Frontal cortex (tissue), 4 donors: Measurements from ENCODE around the gene TBC1D22A. TPM values are rescaled to one million over a fixed set of nuclear protein-coding genes. Genes with fewer than 3 reads are reported as not detected.

ENCODE experiments used
- DNase-seq, 2 donors: peaks; one replicate each; pipeline ENCODE4 v3.0.0; 2012; ENCODE audit warnings: low spot score in 2 of 2
- FAIRE-seq: peaks from 2 replicates; lab custom pipeline; 2012; peaks lifted over from hg19 to GRCh38; lab: Jason Lieb, UNC
- total RNA-seq: library from RNA; depleted of rRNA; stranded (reverse); fragments of >200 nt; gene quantifications from one replicate; pipeline ENCODE4 v1.2.3, GENCODE V29; 2014
- donor health status: control.
- donor health status: control.
- donor health status: control.

The TBC1D22A gene
- total RNA-seq, 1 donor from 2014 or later: 5.3 TPM

DNA sequence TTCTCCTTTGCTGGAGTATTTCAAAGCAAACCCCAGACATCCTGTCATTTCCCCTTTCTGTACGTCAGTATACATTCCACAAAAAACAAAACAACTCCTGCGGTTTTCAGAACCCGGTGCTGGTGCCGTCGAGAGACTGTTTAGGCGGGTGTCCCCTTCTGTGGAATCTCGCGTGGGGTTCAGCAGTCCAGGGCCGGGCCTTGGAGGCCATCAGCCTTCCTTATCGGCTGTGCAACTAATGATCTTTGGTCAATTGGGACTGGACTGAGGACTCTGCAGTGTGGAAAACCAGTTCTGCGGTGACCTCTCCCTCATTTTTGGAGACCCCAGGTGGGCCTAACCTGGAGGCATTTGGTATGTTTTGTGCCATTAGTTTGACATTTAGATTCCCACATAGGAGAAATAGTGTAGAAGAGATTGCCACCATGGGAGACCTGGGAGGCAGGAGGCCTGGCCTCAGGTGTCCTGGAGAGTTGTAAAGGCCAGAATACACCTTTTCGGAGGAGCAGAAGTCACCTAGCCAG, 84.4 kb downstream of the TBC1D22A start:
- DNase-seq: no peak
- no peak for FAIRE-seq

DNA sequence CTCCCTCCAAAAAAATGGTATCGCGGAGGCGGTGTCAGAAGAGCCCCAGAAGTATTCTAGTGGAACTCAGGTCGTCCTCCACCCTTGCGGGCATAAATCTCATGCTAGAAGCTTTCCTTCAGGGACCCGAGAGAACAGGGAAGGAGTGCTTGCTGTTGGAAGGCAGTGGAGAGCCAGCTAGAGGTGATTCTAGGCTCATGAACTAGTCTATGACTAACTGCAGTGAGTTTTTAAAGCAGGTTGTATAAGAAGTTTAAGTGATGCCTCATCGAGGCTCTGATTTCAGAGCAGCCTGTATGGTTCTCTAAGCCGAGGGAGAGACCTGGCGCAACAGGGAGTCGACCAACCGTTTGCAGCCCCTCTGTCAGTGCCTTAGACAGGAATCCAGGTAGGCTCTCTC, 85.7 kb downstream of the TBC1D22A start:
- FAIRE-seq: no peak
- no peak for DNase-seq

DNA sequence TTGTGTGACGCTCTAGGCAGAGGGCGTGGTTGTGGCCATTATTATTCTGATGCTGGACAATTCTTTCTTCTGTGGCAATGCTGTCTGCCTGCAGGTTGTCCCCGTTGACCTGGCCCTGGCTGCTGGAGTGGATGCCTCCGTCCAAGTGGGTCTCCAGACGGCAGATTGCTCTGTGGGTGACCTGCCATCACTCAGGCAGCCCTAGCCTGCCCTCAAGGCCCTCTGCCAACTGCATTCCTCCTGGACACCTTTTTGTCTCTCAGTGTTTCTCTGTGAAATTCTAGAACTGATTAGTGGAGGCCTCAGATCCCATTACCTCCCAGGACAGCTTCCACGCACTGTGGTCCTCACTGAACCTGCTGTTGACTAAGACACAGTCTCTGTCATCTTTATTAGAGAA, 86.7 kb downstream of the TBC1D22A start:
- no peak for DNase-seq
- no peak for FAIRE-seq

DNA sequence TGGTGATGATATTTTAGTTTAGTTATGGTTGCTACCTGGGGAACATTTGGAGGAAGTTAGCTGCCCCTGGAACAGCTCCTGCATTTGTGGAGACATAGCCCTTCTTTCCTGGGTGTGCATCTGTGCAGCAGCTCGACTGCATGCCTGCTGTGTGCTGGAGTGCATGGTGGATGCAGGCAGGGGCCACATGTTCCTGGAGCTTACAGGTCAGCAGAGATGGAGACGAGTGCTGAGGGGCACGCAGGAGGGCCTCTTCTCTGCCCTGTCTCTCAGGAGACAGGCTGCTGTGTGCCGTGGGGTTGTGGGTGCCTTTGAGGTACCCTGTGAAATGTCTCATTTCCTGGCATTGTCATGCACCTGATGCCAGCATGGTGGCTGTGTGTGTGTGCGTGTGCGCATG, 87.5 kb downstream of the TBC1D22A start:
- FAIRE-seq (no peak), DNase-seq (no peak)

DNA sequence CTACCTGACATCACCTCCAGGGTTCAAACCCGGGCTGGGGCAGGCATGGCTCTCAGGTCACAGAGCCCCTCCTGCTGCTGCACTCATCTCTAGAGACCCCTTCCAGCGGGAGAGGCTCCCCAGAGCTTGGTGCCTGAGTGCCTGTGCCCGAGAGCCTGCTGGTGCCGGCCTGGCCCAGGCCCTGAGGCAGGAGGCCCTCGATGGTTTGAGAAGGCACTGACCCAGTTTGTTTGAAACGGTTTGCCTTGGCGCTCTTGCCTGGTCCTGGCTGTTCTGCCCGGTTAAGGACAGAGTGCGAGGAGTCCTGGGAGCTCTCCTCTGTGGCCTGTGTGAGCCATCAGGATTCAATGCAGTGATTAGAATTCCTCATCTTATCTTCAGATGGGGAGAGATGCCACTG, 88.9 kb downstream of the TBC1D22A start:
- no peak for FAIRE-seq
- DNase-seq: no peak

DNA sequence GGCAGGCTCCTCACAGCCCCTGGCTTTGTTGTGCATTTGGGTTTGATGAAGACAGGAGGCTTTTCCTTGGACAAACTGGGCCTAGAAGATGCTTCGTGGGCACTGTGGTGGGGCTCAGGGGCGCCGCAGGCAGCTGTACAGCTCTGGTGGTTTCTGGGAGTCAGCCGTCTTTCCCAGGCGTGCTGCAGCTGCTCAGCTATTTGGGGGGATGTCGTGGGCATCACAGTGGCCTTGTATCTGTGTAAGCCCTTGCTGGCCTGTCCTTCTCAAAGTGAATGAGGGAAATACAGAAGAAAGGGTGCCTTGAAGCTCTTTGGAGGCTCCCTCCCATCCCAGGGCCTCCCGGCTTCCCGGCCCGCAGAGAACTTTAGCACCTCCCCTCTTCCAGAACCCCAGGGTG, 89.5 kb downstream of the TBC1D22A start:
- no peak for FAIRE-seq
- DNase-seq: no peak

DNA sequence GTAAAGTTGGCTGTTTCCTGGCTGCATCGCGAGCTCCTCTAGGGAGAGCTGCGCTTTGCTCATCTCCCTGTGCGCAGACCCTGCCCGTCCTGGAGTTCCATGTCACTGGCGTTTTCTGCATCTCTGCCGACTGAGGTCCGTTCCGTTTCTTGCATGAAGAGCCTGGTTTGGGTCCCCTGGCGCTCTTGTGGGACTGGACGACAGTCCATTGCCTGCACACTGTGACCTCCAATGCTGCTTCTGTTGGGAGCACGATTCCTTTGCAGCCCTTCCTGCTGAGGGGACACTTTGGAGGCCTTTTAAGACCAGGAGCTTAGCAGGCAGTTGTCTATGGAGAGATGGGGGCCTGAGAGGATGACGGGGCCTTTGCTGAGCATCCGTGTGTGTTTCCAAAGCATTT, 90.3 kb downstream of the TBC1D22A start:
- DNase-seq (no peak), FAIRE-seq (no peak)

DNA sequence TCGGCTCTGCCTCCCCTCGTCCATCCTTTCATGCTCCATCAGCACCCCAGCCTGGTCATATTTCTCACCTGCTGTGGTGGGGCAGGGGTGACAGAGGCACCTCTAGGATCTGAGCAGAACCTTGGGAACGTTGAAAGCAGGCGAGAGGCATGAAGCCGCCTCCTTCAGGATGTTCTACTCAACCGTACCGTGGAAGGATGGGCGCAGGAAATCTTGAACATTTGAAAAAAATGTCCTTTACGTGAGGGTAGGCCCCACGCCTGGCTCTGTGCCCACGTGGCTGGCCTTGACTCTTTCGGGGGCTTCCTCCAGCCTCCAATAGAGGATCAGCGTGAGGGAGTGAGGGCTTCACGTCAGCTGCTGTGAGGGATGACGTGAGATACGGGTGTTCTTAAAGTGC, 90.7 kb downstream of the TBC1D22A start:
- FAIRE-seq (no peak), DNase-seq (no peak)

DNA sequence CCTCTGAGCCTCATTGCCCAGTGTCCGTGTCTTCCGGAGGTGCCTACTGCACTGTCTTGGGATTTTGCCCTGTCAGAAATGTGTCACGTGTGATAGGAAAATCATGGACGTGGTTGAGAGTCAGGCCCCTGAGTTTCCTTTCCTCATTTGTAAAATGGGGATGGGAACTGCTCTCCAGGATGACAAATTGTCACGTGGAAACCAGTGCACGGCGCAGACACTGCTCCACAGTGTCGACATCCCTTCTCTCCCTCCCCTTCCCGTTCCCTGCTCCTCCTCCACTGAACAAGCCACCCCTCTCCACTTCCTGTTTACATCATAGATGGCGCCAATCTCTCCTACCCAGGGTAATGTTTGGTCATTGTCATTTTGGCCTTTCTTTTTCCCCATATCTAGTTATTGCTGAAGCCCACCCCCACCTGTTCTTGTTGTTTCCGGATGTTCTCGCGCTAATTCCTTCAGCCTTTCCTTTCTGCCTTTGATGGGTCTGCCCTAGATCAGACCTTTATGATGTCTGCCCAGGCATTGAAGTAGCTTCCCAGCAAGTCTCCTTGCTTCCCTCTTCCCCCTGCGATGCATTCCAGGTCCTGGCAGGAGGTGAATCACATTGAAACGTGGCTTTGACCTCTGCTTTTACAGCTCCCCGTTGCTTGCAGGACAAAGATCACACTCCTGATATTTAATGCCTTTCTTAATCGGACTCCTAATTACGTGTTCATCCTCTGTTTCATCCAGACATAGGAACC, 91.8 kb downstream of the TBC1D22A start:
- peak in 1 of 2 donors; percentile 40 for DNase-seq
- FAIRE-seq: no peak

DNA sequence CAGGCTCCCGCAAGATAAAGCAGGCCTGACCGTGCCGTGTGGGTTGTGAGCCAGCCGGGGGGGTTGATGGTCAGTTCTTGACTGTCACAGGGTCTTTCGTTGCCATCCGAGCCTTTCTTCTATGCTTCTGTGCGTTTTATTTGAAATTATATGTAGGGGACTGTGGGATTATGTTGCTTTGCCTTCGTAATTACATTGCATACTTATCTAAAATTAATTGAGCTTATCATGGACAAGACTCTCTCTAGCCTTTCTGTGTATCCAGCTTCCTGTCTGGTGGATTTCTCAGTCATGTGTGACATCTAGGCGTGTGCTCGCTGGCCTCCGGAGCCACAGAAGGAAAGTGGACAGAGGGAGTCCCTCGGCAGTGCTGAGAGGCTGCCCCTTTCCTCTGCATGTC, 93.2 kb downstream of the TBC1D22A start:
- FAIRE-seq (no peak), DNase-seq (no peak)

DNA sequence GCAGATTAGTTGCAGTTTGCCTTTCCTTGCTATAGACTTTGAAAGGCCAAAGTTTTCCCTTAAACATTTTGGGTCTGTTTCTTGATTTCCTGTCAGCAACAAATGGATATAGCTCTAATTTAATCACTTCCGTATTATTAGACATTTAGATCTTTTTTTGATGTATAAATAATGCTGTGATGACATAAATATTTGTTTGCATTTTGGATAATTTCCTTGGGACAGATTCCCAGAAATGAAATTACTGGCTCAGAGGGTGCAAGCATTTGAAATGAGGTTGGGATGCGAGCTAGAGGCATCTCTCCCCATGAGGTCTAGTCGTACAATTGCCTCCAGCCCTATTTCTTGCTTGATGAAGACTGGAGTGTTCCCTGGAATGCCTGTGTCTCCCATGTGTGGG, 94.2 kb downstream of the TBC1D22A start:
- no peak for FAIRE-seq
- no peak for DNase-seq

DNA sequence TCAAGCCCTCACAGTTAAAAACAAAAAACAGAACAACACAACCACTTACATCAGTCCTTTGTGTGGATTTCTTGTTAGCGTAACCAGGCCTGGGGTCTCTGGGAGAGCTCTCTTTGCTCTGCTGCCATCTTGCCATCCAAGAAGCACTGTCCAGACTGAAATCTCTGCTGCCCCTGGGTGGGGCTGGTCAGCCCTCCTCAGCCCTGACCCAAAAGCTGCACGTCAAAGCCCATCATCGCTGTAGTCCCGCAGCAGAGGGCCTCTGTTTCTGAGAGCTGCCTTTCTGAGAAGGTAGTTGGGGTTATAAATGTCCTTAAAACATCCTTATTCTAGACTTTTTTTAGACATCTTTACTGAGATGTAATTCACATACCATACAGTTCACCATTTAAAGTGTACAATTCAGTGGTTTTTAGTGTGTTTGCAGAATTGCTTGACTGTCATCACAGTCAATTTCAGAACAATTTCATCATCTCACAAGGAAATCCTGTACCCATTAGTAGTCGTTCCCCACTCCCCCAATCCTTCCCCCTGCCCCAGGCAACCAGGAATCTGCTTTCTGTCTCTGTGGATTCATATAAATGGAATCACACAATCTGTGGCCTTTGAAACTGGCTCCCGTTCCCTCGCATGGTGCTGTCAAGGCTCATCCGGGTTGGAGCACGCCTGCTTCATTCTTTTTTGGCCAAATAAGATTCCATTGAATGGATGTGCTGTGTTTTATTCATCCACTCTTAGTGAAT, 94.9 kb downstream of the TBC1D22A start:
- FAIRE-seq (no peak), DNase-seq (no peak)

DNA sequence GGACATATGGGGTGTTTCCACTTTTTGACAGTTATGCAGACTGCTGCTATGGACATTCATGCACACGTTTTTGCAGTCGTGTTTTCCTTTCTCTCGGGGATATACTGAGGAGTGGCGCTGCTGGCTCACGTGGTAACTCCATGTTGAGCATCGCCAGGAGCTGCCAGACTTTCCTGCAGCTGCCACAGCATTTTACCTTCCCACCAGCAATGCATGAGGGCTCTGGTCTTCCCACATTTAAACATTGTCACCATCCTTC, 95.4 kb downstream of the TBC1D22A start:
- FAIRE-seq: no peak
- DNase-seq: no peak

DNA sequence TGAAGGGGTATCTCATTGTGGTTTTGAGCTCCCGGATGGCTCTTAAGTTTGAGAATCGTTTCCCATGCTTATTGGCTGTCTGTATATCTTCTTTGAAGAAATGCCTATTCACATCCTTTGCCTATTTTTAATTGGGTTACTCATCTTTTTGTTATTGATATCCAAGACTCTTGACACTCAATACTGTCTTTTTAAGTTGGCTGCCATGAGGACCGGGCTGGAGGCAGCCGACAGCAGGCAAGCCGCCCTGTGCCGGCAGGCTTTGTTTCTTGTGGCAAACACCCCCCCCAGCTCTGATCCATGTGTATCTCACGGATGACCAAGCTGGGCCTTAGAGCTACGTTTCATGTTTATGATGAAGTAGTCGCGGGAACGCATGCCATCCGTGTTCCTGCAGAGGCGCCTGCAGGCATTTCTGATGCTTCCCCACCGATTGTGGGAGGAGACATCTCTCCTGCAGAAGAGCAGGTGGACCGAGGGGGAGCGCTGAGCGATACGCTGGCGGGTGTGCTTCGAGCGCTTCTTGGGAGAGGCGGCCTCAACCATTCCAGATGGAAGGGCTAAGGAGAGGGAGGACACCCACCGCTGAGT, 95.8 kb downstream of the TBC1D22A start:
- FAIRE-seq (no peak), DNase-seq (no peak)

DNA sequence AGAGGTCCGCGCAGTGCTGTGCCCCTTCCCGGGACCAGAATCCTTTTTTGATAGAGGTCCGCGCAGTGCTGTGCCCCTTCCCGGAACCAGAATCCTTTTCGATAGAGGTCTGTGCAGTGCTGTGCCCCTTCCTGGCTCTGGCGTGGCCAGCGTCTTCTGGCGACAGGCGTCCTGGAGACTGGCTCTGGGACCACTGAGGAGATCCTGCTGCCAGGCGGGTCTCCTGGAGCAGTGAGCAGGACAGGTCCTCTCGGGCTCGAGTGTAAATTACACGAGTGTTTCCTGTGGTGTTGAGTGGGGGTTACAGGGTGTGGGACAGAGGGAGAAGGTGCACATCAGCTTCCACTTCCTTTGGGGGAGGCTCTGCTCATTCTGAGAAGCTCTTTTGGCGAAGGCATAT, 98.1 kb downstream of the TBC1D22A start:
- DNase-seq: no peak
- no peak for FAIRE-seq

DNA sequence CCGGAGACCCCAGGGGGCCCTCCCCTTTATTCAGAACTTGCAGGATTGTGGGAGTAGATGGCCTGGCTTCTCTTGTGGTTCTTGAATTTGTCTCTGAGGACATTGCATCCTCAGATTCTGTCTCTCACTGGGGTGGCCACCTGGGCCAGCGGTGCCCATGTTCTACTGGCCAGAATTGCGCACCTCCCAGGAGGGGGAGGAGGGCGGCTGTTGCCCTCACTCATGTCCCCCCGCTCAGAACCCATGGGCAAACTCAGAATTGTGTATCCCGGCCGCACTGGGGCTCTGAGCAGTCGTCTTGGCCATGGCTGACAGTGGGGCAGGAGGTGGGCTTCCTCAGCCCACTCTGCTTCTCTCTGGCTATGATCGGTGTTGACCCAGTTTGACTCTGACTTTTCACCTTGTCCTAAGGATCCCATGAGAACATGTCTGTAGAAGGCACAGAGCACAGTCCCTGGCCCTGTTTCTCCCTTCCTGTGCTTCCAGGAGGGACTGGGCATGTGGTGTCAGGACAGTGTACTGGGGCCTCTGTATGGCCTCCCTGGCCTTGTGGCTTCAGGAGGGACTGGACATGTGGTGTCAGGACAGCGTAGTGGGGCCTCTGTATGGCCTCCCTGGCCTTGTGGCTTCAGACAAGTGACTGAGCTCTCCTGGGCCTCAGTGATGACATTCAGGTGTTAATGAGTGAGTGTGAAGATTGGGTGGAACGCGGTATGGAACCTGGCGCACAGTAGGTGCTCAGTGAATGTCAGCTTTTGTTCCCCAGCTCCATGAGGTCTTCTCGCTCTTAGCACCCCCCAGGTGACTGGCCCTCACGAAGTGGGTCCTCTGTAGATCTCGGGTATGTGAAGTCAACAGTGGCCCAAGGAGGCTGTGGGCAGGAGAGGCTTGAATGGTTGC, 99.3 kb downstream of the TBC1D22A start:
- FAIRE-seq (no peak), DNase-seq (no peak)

DNA sequence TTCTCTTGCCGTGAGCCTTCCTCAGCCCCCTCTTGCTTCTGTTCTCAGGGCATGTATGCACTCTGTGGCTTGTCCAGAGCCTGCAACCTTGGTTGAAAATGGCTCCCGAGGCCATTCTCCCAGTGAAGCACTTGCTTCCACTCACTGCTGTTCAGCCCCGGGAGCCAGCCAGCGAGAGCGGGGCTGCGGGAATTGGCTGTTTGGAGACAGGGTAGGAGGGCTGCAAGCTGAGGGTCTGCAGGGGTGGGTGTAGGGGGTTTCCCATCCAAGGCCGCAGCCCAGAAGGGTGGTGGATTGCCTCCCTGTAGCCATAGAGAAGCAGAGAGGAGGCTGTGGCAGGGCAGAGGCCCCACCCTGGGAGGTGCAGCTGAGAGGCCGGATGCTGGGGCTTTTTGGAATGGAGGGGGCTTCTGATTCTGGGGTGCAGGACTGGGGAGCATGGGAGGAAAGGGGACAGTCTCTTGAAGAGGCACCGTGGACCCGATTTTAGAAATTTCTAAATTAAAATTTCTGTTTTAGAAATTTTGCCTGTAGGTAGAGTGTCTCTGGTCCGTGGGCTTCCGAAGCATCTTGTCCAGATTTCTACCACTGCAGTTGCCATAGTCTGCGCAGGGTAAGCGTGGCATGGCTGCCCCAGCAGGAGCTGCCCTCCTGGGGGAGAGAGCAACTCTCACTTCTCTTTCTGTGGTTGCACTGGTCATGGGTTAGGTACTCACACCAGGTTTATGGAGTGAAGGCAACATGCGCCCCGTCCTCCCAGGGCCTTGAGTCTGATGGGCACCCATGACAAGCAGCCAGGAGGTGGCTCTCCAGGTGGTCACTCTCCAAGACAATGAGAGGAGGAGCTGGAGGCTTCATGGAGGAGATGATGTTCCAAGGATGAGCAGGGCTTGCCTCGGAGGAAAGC, 100.2 kb downstream of the TBC1D22A start:
- FAIRE-seq: no peak
- no peak for DNase-seq

DNA sequence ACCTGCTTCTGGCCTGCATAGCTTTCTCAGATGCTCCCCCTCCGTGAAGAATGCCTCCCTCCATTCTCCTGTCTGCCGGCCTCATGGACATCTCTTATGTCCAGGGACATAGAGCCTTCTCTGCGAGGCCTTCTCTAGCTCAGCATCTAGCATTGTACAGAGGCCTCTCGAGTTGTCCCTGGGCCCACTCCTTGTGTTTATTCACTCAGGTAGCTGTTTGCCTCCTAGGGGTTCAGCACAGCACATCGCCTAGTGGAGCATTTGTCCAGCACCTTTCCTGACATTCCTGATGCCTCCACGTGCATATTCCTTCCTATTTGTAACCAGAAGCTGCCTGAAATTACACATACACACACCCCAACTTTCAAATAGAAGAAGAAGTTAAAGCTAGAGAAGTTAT, 101.3 kb downstream of the TBC1D22A start:
- DNase-seq (no peak), FAIRE-seq (no peak)

DNA sequence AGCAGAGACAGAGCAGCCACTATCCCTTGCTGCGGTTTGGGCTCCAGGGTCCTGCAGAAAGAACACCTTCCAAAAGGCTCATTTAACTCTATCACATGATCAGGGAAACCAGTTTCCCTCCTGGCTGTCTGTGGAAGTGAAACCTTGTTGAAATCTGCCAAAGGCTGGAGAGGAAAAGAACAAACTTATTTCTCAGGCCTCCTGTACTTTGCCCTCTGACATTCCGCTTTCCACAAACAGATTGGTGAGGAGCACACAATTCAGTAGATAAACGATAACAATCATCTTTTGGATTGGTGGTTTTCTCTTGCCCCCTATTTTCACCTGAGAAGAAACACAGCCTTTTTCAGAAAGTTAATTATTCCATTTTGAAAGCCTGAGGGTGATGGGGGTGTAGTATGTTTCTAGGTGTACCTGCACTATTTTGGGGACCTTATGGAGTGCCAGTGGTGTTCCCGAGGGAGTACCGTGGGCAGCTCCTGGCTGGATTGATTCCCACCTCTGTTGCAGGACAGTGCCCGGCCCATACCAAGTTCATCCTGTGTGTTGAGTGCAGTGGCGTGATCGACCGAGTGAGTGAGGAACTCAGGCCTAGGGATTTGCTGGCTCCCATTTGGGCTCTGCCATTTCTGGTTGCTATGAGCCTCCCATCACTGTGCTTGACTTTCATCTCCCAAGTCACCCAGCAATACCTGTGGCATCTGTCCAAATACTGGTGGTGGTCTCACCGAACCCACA, 102.0 kb downstream of the TBC1D22A start:
- DNase-seq (no peak), FAIRE-seq (no peak)
